RKO (cell line): ENCODE data around the gene ZNF609.
"Not testable (repeated sequence)": the region's sequence is repeated elsewhere in the genome, so short reads cannot be mapped to it uniquely, and the experiment has no call there.

Experiments used
- DNase-seq: peaks from one replicate; pipeline ENCODE4 v3.0.0-alpha.2; 2016; ENCODE audit warnings: low spot score

The ZNF609 gene

GRCh38 chr15:64581408-64581761, 121.0 kb downstream of the ZNF609 start:
- no peak for DNase-seq

- DNase-seq = no peak
These were observed 121.8 kb downstream of the ZNF609 start for GRCh38 chr15:64582202-64582601.

- no peak for DNase-seq
These were observed 123.1 kb downstream of the ZNF609 start for GRCh38 chr15:64583519-64583918.

- no peak for DNase-seq
These were observed 123.6 kb downstream of the ZNF609 start for GRCh38 chr15:64583983-64584382.

- DNase-seq = no peak
These were observed 126.0 kb downstream of the ZNF609 start for GRCh38 chr15:64586259-64586870.

GRCh38 chr15:64586984-64587383, 126.6 kb downstream of the ZNF609 start:
- DNase-seq = no peak

- DNase-seq = no peak
These were observed 129.2 kb downstream of the ZNF609 start for GRCh38 chr15:64589435-64590084.

- not testable (repeated sequence) for DNase-seq
These were observed 132.5 kb downstream of the ZNF609 start for GRCh38 chr15:64592845-64593244.

GRCh38 chr15:64596701-64597476, 136.5 kb downstream of the ZNF609 start:
- peak; percentile 21 for DNase-seq

- DNase-seq = no peak
These were observed 137.1 kb downstream of the ZNF609 start for GRCh38 chr15:64597477-64597822.

GRCh38 chr15:64599226-64599625, 138.8 kb downstream of the ZNF609 start:
- DNase-seq = no peak

GRCh38 chr15:64599716-64600115, 139.3 kb downstream of the ZNF609 start:
- no peak for DNase-seq

GRCh38 chr15:64600794-64601193, 140.4 kb downstream of the ZNF609 start:
- no peak for DNase-seq

GRCh38 chr15:64604319-64604718, 143.9 kb downstream of the ZNF609 start:
- no peak for DNase-seq

GRCh38 chr15:64607416-64607815, 147.0 kb downstream of the ZNF609 start:
- not testable (repeated sequence) for DNase-seq

- no peak for DNase-seq
These were observed 150.0 kb downstream of the ZNF609 start for GRCh38 chr15:64610257-64610919.

GRCh38 chr15:64611085-64611725, 150.8 kb downstream of the ZNF609 start:
- no peak for DNase-seq

GRCh38 chr15:64614519-64614918, 154.1 kb downstream of the ZNF609 start:
- DNase-seq = no peak

GRCh38 chr15:64617727-64618126, 157.3 kb downstream of the ZNF609 start:
- DNase-seq = no peak

GRCh38 chr15:64618138-64618537, 157.8 kb downstream of the ZNF609 start:
- no peak for DNase-seq

GRCh38 chr15:64618540-64618939, 158.2 kb downstream of the ZNF609 start:
- DNase-seq = no peak
